Gastroesophageal sphincter (tissue), 2 donors: ENCODE measurements around the gene SCGB1A1.

Experiments used
- EP300 ChIP-seq: sonication (generic); formaldehyde crosslinking; IDR thresholded peaks from one replicate; pipeline ENCODE4 v1.6.1; 2017; ENCODE audit warnings: antibody characterized with exemption, mild to moderate bottlenecking
- POLR2A ChIP-seq, 2 donors: fragments of 450-650 bp; IDR thresholded peaks; one replicate each; pipeline ENCODE4 v1.6.1; 2017; ENCODE audit warnings: antibody characterized with exemption in 2 of 2, mild to moderate bottlenecking in 2 of 2, moderate library complexity in 1 of 2
- POLR2AphosphoS5 ChIP-seq: sonication (generic); formaldehyde crosslinking; IDR thresholded peaks from one replicate; pipeline ENCODE4 v1.6.1; 2017; ENCODE audit warnings: antibody characterized with exemption

GRCh38 chr11:62432695-62433094 lies 13.9 kb downstream of the SCGB1A1 start:
- TF ChIP-seq POLR2A (IDR thresholded peaks at IDR 0.05) (no peak), POLR2AphosphoS5 (no peak), EP300 (no peak)
